Fibroblast of peridontal ligament (primary cell): ENCODE data around the gene GPATCH2L.

Experiments
- DNase-seq: peaks from one replicate; pipeline ENCODE4 v3.0.0-alpha.2; 2010; ENCODE audit errors: extremely low read depth

GPATCH2L gene

DNA sequence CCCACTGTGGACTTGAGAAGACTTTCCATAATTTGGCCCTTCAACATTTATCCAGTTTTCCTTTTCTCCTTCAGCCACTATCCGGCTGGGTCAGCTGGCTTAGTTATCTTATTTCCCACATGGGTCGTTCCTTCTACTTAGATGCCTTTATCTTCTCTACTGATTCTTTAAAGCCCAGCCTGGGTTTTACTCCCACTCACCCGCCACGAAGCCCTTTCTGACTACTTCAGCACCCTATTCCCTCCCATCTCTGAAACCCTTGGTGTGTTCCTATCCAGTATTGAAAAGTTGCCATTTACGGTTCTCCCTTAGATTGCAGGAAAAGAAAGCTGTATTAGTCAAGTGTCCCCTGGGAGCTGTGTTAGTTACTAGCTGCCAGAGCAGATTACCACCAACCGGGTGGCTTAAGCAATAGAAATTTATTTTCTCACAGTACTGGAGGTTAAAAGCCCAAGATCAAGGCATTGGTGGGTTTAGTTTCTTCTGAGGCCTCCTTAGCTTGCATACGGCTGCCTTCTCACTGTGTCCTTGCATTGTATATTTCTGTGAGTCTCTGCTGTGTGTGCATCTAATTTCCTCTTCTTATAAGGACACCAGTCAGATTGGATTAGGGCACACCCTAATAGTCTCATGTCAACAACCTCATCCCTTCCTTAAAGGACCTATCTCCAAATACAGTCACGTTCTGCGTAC is 105.5 kb downstream of the GPATCH2L start:
- peak; percentile 90 for DNase-seq

DNA sequence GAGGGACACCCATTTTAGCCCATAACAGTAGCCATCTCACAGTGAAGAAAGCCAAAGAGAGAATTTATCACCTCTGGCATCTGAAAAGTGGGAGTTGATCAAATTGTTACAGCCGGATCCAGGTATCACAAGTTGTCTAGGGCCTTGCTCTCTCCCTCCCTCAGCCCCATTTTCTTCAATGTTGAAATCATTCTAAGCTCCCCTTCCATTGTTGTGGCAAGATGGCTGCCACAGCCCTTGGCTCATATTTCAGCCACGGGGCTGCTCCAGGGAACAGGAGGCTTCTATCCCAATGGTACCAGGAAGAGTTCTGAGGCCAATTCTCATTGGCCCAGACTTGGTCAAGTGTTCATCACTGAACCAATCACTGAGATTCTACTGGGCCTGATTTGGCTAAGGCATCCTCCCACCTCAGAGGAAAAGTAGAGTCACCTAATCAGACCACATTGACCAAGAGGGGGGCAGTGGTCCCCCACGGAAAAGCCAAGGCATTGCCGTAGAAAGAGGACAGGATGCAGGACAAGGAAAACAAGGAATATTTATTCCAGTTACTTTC is 106.2 kb downstream of the GPATCH2L start:
- no peak for DNase-seq

DNA sequence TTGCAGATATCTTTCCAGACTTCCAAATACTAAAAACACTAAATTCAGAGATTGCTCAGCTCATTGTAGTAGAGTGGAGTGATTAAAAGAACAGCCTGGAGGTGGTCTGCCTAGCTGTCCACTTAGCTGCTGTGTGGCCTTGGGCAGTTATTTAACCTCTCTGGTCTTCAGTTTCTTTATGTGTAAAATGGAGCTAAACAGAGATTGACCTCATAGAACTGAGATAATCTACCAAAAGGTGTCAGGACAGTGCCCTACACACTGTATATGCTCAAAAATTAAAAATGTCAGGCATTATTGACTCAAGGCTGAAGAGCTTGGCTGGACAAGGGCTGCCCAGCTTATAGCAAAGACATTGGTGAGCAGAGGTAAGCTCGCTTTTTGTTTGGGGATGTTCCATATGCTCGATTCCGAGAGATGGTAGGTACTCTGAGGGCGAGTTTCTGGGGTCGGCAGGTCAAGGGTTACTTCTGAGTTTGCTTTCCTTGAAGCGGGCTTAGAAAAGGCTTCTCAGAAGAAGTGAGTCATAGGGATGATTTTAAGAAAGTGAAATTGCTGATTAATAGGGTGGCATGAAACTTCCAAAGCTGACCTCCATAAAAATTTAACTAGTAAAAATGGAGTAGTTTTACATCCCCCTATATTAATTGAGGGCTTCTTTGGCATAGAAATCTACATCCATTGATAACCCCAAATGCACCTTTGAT is 107.5 kb downstream of the GPATCH2L start:
- peak; percentile 15 for DNase-seq

DNA sequence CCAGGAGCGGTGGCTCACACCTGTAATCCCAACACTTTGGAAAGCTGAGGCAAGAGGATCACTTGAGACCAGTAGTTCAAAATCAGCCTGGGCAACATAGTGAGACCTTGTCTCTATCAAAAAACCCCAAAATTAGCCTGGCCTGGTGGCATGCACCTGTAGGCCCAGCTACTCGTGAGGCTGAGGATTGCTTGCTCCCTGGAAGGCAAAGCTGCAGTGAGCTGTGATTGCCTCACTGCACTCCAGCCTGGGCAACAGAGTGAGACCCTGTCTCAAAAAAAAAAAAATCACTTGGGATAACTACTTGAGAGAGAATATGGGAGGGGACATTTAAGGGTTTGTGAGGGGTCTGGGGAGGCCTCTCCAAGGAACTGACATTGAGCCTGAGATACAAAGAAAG is 109.0 kb downstream of the GPATCH2L start:
- no peak for DNase-seq

DNA sequence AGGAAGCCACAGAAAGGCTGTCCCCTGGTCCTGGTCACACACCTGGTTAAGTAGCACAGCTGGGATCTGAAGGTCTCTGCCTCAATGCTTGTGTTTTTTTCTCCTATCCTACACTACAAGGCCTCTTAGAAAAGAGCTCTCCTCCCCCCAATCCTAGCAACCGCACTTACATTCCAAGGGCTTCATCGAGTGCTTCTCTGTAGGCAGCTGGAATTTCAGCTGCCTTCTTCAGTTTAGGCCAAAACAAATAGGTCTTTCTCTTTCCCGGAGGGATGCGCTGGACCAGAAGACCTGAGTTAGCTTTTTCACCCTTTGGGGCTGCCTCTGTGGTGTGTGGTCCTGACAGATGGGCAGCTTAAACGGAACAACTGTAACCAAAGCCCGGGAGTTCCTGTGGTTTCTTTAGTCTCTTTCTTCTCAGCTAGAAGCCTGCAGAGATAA is 109.7 kb downstream of the GPATCH2L start:
- DNase-seq = peak; percentile 56

DNA sequence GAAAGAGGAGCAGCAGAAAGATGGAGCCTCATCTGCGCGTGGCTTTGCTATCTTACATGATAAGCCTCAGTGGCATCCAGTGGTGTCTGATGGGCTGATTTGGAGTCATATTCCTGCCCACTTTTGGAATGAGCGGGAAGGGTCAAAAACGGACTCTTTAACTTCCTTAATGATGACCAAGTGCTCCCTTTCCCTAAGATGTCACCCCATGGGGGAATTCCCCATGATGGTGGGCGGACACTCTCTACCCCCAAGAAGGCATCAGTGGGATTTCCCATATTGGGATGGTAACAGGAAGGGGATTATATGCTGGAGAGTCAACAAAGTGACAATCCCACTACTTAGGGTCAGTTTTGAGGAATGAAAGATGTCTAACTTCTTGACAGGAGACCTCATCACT is 110.9 kb downstream of the GPATCH2L start:
- no peak for DNase-seq
